K562 (cell line): ENCODE data around the gene ADARB2.

Experiments used
- NCOA6 ChIP-seq: fragments of 450-650 bp; IDR thresholded peaks from 2 replicates; pipeline ENCODE4 v1.6.1; 2017; ENCODE audit warnings: mild to moderate bottlenecking
- STAT5B ChIP-seq: fragments of 250-450 bp; sonication (Bioruptor Pico); IDR thresholded peaks from 2 replicates; pipeline ENCODE4 v1.8.0; 2021; ENCODE audit warnings: mild to moderate bottlenecking, inconsistent platforms

GRCh38 chr10:1449021-1449420 lies 288.3 kb downstream of the ADARB2 start:
- TF ChIP-seq NCOA6: no peak
- no peak for TF ChIP-seq STAT5B (CRISPR knock-in tag)
